Measurements from ENCODE around the gene RNASEL.

RNASEL gene

GRCh38 chr1:182611787-182612186, 22.7 kb upstream of the RNASEL start (continued):
- no peak for TF ChIP-seq ZBTB11 (tag by site-specific recombination; conservative IDR thresholded peaks at IDR 0.05; ENCODE audit: low read depth)
- no peak for TF ChIP-seq ZNF596 (tag by site-specific recombination; IDR thresholded peaks at IDR 0.05)
- TF ChIP-seq SCRT2 (tag by site-specific recombination; IDR thresholded peaks at IDR 0.05): peak; percentile 83
- TF ChIP-seq ZFP3 (tag by site-specific recombination; IDR thresholded peaks at IDR 0.05; ENCODE audit: low read depth): no peak
- TF ChIP-seq ZIC2 (tag by site-specific recombination; IDR thresholded peaks at IDR 0.05): peak; percentile 52
- peak; percentile 70 for TF ChIP-seq SCRT1 (tag by site-specific recombination; IDR thresholded peaks at IDR 0.05; ENCODE audit: borderline replicate concordance)
- peak; percentile 68 for TF ChIP-seq PRDM10 (tag by site-specific recombination; IDR thresholded peaks at IDR 0.05)
- TF ChIP-seq HOXA7 (CRISPR knock-in tag; IDR thresholded peaks at IDR 0.05; ENCODE audit: borderline replicate concordance): no peak
- no peak for TF ChIP-seq ZNF548 (tag by site-specific recombination; IDR thresholded peaks at IDR 0.05)
- TF ChIP-seq ZBTB26 (tag by site-specific recombination; optimal IDR thresholded peaks at IDR 0.05): no peak
- no peak for TF ChIP-seq ZNF639 (tag by site-specific recombination; IDR thresholded peaks at IDR 0.05)

- no peaks in the 10 kb centered on the region for H3K36me3 ChIP-seq (ENCODE audit: control insufficient read depth in 2 of 2, insufficient read depth in 1 of 2, low read length in 2 of 2)
- POLR2A ChIA-PET: no interaction called here
- peaks cover 19% of the 10 kb centered on the region for H3K4me1 ChIP-seq (ENCODE audit: control insufficient read depth, insufficient read depth, low read length)
- H3K27ac ChIP-seq (ENCODE audit: extremely low read depth, low read depth, low read length): no peak overlapping the region
- H3K4me3 ChIP-seq (ENCODE audit: low read depth, low read length): no peak overlapping the region
- TF ChIP-seq ZNF776 (tag by site-specific recombination; IDR thresholded peaks at IDR 0.05; ENCODE audit: borderline replicate concordance) (no peak), ZNF645 (tag by site-specific recombination; IDR thresholded peaks at IDR 0.05) (no peak), ZNF138 (tag by site-specific recombination; IDR thresholded peaks at IDR 0.05; ENCODE audit: borderline replicate concordance) (no peak), GFI1B (tag by site-specific recombination; IDR thresholded peaks at IDR 0.05) (no peak), ZNF561 (tag by site-specific recombination; IDR thresholded peaks at IDR 0.05; ENCODE audit: borderline replicate concordance) (no peak), ZNF549 (tag by site-specific recombination; IDR thresholded peaks at IDR 0.05) (no peak), ZNF488 (tag by site-specific recombination; IDR thresholded peaks at IDR 0.05) (no peak), ZNF510 (tag by site-specific recombination; IDR thresholded peaks at IDR 0.05; ENCODE audit: insufficient replicate concordance) (no peak), AEBP2 (tag by site-specific recombination; IDR thresholded peaks at IDR 0.05; ENCODE audit: borderline replicate concordance) (no peak), ZNF560 (tag by site-specific recombination; IDR thresholded peaks at IDR 0.05; ENCODE audit: borderline replicate concordance) (no peak), SALL2 (tag by site-specific recombination; IDR thresholded peaks at IDR 0.05; ENCODE audit: borderline replicate concordance) (no peak)
- no peaks in the 10 kb centered on the region for H3K9me3 ChIP-seq (ENCODE audit: control insufficient read depth, insufficient read depth, low read depth, low read length)
- CTCF ChIA-PET: interaction anchor here (0.8 to 2.2 kb wide), 4 partner anchors 10 to 173 kb away, joined by 4 to 9 read pairs (median 7); no protein-coding TSS in a partner anchor
Measured at GRCh38 chr1:182611326-182611725, 22.3 kb upstream of the RNASEL start.

Measured in HEK293 (cell line).